Measurements from ENCODE around the gene SORCS2. TPM values are rescaled to one million over a fixed set of nuclear protein-coding genes. Genes with fewer than 3 reads are reported as not detected.

The SORCS2 gene
- total and polyA plus RNA-seq, 2 of the 4 experiments (the other 2 are of a cell fraction) = 0.36 to 0.62 TPM

DNA sequence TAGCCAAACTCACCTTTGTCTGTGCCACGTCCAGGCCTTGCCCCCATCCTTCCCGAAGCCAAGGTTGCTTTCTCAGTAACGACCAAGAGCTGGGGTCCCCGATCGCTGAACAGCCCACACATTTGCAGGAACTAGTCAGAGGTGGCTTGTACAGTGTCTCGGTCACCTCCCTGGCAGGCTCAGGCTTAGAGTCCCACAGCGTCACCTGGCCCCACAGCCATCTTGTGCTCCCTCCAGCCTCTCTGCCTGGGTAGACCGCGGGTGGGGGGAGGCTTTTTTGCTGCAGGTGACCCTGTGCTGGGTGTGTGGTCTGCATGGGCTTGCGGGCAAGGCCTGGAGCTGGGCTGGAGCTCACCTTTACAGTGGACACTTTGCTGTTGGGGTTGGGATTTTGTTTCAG lies 182.2 kb downstream of the SORCS2 start:
- Histone ChIP-seq H3K9ac (ENCODE audit: low read depth, low read length) (no peak overlapping the region), H4K8ac (ENCODE audit: low read depth in 2 of 2, low read length in 2 of 2) (no peak overlapping the region), H2BK20ac (ENCODE audit: low read depth, low read length) (no peak overlapping the region), H3K27me3 (ENCODE audit: control insufficient read depth, insufficient read depth, low read length) (peaks cover 45% of the 10 kb centered on the region), H3K36me3 (ENCODE audit: control insufficient read depth, insufficient read depth, low read length) (no peaks in the 10 kb centered on the region), H2AFZ (replicated peaks; ENCODE audit: low read length, poor library complexity) (peak overlapping the region; percentile 28), H2BK120ac (ENCODE audit: low read depth, low read length) (no peak overlapping the region), H3K9me1 (ENCODE audit: insufficient read depth, low read length) (no peaks in the 10 kb centered on the region), H3K9me3 (ENCODE audit: control insufficient read depth, insufficient read depth, low read length) (no peaks in the 10 kb centered on the region), H3K27ac (ENCODE audit: insufficient read depth, low read length) (no peak overlapping the region), H4K5ac (ENCODE audit: low read depth, low read length) (no peak overlapping the region), H3K56ac (ENCODE audit: extremely low read depth, insufficient read depth, low read length) (no peak overlapping the region), H2BK15ac (ENCODE audit: low read depth, low read length) (no peak overlapping the region), H4K20me1 (ENCODE audit: insufficient read depth, low read length) (no peaks in the 10 kb centered on the region; the same call in 1 of the 2 replicates), H2AK9ac (replicated peaks; ENCODE audit: low read depth, low read length, poor library complexity) (no peak overlapping the region), H3K14ac (replicated peaks; ENCODE audit: low read depth, low read length) (no peak overlapping the region), H3K18ac (ENCODE audit: low read depth, low read length) (no peak overlapping the region), H3K23ac (ENCODE audit: low read depth, low read length) (no peak overlapping the region), H3K4ac (ENCODE audit: low read depth, low read length) (no peak overlapping the region), H3K4me1 (ENCODE audit: control insufficient read depth, insufficient read depth, low read length) (no peaks in the 10 kb centered on the region), H3K79me1 (ENCODE audit: low read depth in 1 of 2, low read length in 2 of 2) (no peaks in the 10 kb centered on the region), H3K4me2 (ENCODE audit: low read depth, low read length) (no peak overlapping the region), H3K4me3 (ENCODE audit: insufficient read depth, low read depth, low read length) (no peak overlapping the region), H2BK5ac (ENCODE audit: low read depth, low read length, poor library complexity, severe bottlenecking) (no peak overlapping the region), H2AK5ac (ENCODE audit: low read depth, low read length) (no peak overlapping the region), H4K91ac (ENCODE audit: insufficient read depth, low read depth, low read length) (no peak overlapping the region)
- no peak for TF ChIP-seq USF2 (IDR thresholded peaks at IDR 0.05; ENCODE audit: low read depth, low read length)
- TF ChIP-seq MAZ (IDR thresholded peaks at IDR 0.05; ENCODE audit: borderline replicate concordance, low read depth, low read length) = no peak
- TF ChIP-seq RFX5 (IDR thresholded peaks at IDR 0.05; ENCODE audit: low read depth, low read length) = no peak
- no peak for TF ChIP-seq MXI1 (IDR thresholded peaks at IDR 0.05; ENCODE audit: borderline replicate concordance, low read depth, low read length)
- no peak for TF ChIP-seq POLR2A (IDR thresholded peaks at IDR 0.05; ENCODE audit: low read depth, low read length)
- TF ChIP-seq, protein P1, sequence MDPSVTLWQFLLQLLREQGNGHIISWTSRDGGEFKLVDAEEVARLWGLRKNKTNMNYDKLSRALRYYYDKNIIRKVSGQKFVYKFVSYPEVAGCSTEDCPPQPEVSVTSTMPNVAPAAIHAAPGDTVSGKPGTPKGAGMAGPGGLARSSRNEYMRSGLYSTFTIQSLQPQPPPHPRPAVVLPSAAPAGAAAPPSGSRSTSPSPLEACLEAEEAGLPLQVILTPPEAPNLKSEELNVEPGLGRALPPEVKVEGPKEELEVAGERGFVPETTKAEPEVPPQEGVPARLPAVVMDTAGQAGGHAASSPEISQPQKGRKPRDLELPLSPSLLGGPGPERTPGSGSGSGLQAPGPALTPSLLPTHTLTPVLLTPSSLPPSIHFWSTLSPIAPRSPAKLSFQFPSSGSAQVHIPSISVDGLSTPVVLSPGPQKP (IDR thresholded peaks at IDR 0.05; ENCODE audit: borderline replicate concordance, low read depth, low read length) = no peak
- TF ChIP-seq SMC3 (IDR thresholded peaks at IDR 0.05; ENCODE audit: low read depth, low read length) = no peak
- no peak for TF ChIP-seq CEBPB (IDR thresholded peaks at IDR 0.05; ENCODE audit: low read depth, low read length)
- no peak for TF ChIP-seq FOS (IDR thresholded peaks at IDR 0.05; ENCODE audit: low read depth, low read length)
- TF ChIP-seq, protein P2, sequence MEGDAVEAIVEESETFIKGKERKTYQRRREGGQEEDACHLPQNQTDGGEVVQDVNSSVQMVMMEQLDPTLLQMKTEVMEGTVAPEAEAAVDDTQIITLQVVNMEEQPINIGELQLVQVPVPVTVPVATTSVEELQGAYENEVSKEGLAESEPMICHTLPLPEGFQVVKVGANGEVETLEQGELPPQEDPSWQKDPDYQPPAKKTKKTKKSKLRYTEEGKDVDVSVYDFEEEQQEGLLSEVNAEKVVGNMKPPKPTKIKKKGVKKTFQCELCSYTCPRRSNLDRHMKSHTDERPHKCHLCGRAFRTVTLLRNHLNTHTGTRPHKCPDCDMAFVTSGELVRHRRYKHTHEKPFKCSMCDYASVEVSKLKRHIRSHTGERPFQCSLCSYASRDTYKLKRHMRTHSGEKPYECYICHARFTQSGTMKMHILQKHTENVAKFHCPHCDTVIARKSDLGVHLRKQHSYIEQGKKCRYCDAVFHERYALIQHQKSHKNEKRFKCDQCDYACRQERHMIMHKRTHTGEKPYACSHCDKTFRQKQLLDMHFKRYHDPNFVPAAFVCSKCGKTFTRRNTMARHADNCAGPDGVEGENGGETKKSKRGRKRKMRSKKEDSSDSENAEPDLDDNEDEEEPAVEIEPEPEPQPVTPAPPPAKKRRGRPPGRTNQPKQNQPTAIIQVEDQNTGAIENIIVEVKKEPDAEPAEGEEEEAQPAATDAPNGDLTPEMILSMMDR (conservative IDR thresholded peaks at IDR 0.05; ENCODE audit: low read depth, low read length) = no peak
- no peak for TF ChIP-seq NFE2L2 (IDR thresholded peaks at IDR 0.05; ENCODE audit: low read depth, low read length)
- TF ChIP-seq BHLHE40 (IDR thresholded peaks at IDR 0.05; ENCODE audit: low read depth, low read length) = no peak
- no peak for TF ChIP-seq CHD1 (IDR thresholded peaks at IDR 0.05; ENCODE audit: low read depth, low read length)
- no peak for TF ChIP-seq MAFK (IDR thresholded peaks at IDR 0.05; ENCODE audit: low read depth, low read length)
- no peak for TF ChIP-seq RAD21 (IDR thresholded peaks at IDR 0.05; ENCODE audit: low read length)
- 80% methylated on average over 1 of the region's 10 CpGs; no CpG with 5 or more reads in 1 of the 2 experiments for WGBS, 2 experiments (ENCODE audit: extremely low coverage in 2 of 2, insufficient read length in 1 of 2)
- dilution Hi-C loops (cut with HindIII; ENCODE audit: low sequenced_read_pairs, unreplicated experiment) (no loop called here), intact Hi-C loops (cut with micrococcal nuclease) (no loop called here), in situ Hi-C loops (cut with MboI; ENCODE audit: low sequenced_read_pairs) (no loop called here)
- POLR2A ChIA-PET (ENCODE audit: unreplicated experiment) = no interaction called here
- BruUV-seq (replicated peaks) = no TSS peak
- no peak for ATAC-seq (ENCODE audit: low read depth)
- no peak for DNase-seq
- CTCF ChIA-PET = no interaction called here
